WTC11 (cell line): Measurements from ENCODE around the gene GRB10. TPM values are rescaled to one million over a fixed set of nuclear protein-coding genes. Genes with fewer than 3 reads are reported as not detected.

Experiments used
- ATAC-seq: fragments of 200-7000 bp; cut with Tn5 transposase; 2 replicates; pipeline ENCODE4 v1.10.0; 2021; ENCODE audit warnings: mild to moderate bottlenecking, moderate library complexity
- CTCF ChIA-PET: fragments of 300-600 bp; sonication (Branson Sonifier 250); formaldehyde crosslinking; loops from one replicate; lab custom pipeline; 2021; ENCODE audit warnings: antibody characterized with exemption; lab: Charles Lee
- POLR2A ChIA-PET: fragments of 350-600 bp; sonication (Branson Sonifier 250); formaldehyde crosslinking; loops from one replicate; lab custom pipeline; 2021; ENCODE audit warnings: antibody characterized with exemption; lab: Charles Lee
- DNase-seq: peaks from one replicate; pipeline ENCODE4 v3.0.0; 2021; ENCODE audit warnings: low spot score
- H3K27ac Mint-ChIP-seq: 2 replicates; pipeline ENCODE4 v1.8.0; 2021; ENCODE audit warnings: mixed read lengths
- H3K27me3 Mint-ChIP-seq: 2 replicates; pipeline ENCODE4 v1.8.0; 2021; ENCODE audit warnings: low read depth, mild to moderate bottlenecking, moderate library complexity, mixed read lengths
- H3K36me3 Mint-ChIP-seq: 2 replicates; pipeline ENCODE4 v1.8.0; 2021; ENCODE audit warnings: mixed read lengths
- H3K4me1 Mint-ChIP-seq: 2 replicates; pipeline ENCODE4 v1.8.0; 2022; ENCODE audit warnings: mixed read lengths
- H3K4me3 Mint-ChIP-seq: 2 replicates; pipeline ENCODE4 v1.8.0; 2021; ENCODE audit warnings: mild to moderate bottlenecking, moderate library complexity, mixed read lengths
- H3K9me3 Mint-ChIP-seq: 2 replicates; pipeline ENCODE4 v1.8.0; 2021; ENCODE audit warnings: mixed read lengths
- CREM ChIP-seq: sonication (generic); formaldehyde crosslinking; IDR thresholded peaks from 2 replicates; pipeline ENCODE4 v1.8.1; 2022; ENCODE audit warnings: mild to moderate bottlenecking, missing genetic modification reagents, moderate library complexity
- CTCF ChIP-seq: fragments of 200-600 bp; IDR thresholded peaks from 2 replicates; pipeline ENCODE4 v1.8.0; 2022; ENCODE audit warnings: antibody characterized with exemption
- ESRRA ChIP-seq: sonication (generic); formaldehyde crosslinking; IDR thresholded peaks from 2 replicates; pipeline ENCODE4 v1.8.1; 2022; ENCODE audit warnings: mild to moderate bottlenecking, missing genetic modification reagents, borderline replicate concordance
- GABPB1 ChIP-seq: sonication (generic); formaldehyde crosslinking; IDR thresholded peaks from 2 replicates; pipeline ENCODE4 v1.8.1; 2023; ENCODE audit warnings: mild to moderate bottlenecking, missing genetic modification reagents
- GRHL2 ChIP-seq: fragments of 250-450 bp; sonication (Bioruptor Pico); IDR thresholded peaks from 2 replicates; pipeline ENCODE4 v1.8.0; 2022; ENCODE audit warnings: mild to moderate bottlenecking, moderate library complexity; ENCODE audit not compliant: insufficient replicate concordance, severe bottlenecking
- IRF2 ChIP-seq: sonication (generic); formaldehyde crosslinking; IDR thresholded peaks from 2 replicates; pipeline ENCODE4 v1.8.0; 2022; ENCODE audit warnings: low read depth, missing genetic modification reagents, borderline replicate concordance
- NFATC4 ChIP-seq: fragments of 250-450 bp; sonication (Bioruptor Pico); IDR thresholded peaks from 2 replicates; pipeline ENCODE4 v1.9.0; 2021; ENCODE audit warnings: mild to moderate bottlenecking
- SMAD3 ChIP-seq: sonication (generic); formaldehyde crosslinking; IDR thresholded peaks from 2 replicates; pipeline ENCODE4 v1.8.0; 2022; ENCODE audit warnings: missing genetic modification reagents, mild to moderate bottlenecking, borderline replicate concordance
- TCF7 ChIP-seq: sonication (generic); formaldehyde crosslinking; IDR thresholded peaks from 2 replicates; pipeline ENCODE4 v1.8.0; 2022; ENCODE audit warnings: mild to moderate bottlenecking, low read depth, missing genetic modification reagents, moderate library complexity
- ZBTB21 ChIP-seq: sonication (generic); formaldehyde crosslinking; IDR thresholded peaks from 2 replicates; pipeline ENCODE4 v1.8.1; 2023; ENCODE audit warnings: mild to moderate bottlenecking, missing genetic modification reagents, borderline replicate concordance
- ZBTB43 ChIP-seq: sonication (generic); formaldehyde crosslinking; IDR thresholded peaks from 2 replicates; pipeline ENCODE4 v1.8.1; 2023; ENCODE audit warnings: mild to moderate bottlenecking, missing genetic modification reagents
- ZNF232 ChIP-seq: sonication (generic); formaldehyde crosslinking; IDR thresholded peaks from 2 replicates; pipeline ENCODE4 v1.8.0; 2022; ENCODE audit warnings: mild to moderate bottlenecking, missing genetic modification reagents
- ZNF416 ChIP-seq: fragments of 250-450 bp; sonication (Bioruptor Pico); IDR thresholded peaks from 2 replicates; pipeline ENCODE4 v1.9.0; 2021; ENCODE audit warnings: mild to moderate bottlenecking, inconsistent platforms
- ZNF671 ChIP-seq: fragments of 250-450 bp; sonication (Bioruptor Pico); IDR thresholded peaks from 2 replicates; pipeline ENCODE4 v1.8.0; 2021; ENCODE audit warnings: mild to moderate bottlenecking
- total RNA-seq: library from RNA; stranded (reverse); gene quantifications from 3 replicates; pipeline ENCODE4 v1.2.3, GENCODE V29; 2021
- TF ChIP-seq, protein P1 (sequence below): sonication (generic); formaldehyde crosslinking; IDR thresholded peaks from 2 replicates; pipeline ENCODE4 v1.8.0; 2023; ENCODE audit warnings: missing genetic modification reagents
- TF ChIP-seq, protein P2 (sequence below): fragments of 250-450 bp; sonication (Bioruptor Pico); IDR thresholded peaks from 2 replicates; pipeline ENCODE4 v1.9.0; 2021; ENCODE audit warnings: mild to moderate bottlenecking
- TF ChIP-seq, protein P3 (sequence below): fragments of 250-450 bp; sonication (Bioruptor Pico); IDR thresholded peaks from 2 replicates; pipeline ENCODE4 v1.9.0; 2021; ENCODE audit warnings: mild to moderate bottlenecking

GRB10 gene
- total RNA-seq, 1 experiment from 2014 or later: 103 TPM

DNA sequence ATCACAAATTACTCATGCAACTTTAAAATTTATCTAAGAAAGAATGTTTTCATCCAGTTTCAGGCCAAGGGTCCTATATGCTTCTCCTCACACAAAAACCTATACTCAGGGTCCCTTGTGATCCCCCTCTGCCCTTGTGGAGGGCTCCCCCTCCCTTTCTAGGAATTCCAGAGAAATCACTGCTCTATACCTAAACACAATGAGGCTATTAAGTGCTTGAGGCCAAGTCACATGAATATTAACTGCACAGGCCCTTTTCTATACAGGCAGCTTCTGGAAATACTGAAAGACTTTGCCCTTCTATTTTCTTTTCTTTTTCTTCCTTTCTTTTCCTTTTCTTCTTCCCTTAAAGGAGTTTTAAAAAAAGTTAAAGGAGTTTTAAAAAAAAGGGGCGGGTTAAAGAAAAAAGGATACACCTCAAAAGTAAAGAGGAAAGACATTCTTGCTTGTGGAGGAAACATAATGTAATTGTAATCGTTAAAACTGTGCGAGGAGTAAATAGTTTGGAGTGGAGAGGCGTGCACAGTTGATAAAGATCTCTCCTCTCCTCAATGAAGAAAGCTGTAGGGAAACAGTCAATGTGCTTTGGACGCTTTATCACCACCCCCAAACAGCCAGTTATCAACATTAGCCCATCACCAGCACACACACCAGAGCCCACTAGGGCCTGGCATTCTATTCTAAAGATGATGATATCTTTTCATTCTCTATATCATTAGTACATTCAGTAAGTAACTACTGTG lies 16.4 kb downstream of the GRB10 start:
- H3K4me1 Mint-ChIP-seq: peaks cover 82% of the 10 kb centered on the region
- no peak overlapping the region for H3K4me3 Mint-ChIP-seq
- H3K27me3 Mint-ChIP-seq: no peaks in the 10 kb centered on the region
- ChIA-PET CTCF (no interaction called here), POLR2A (no interaction called here)
- ATAC-seq: no peak
- peaks cover 29% of the 10 kb centered on the region for H3K9me3 Mint-ChIP-seq
- peaks cover 36% of the 10 kb centered on the region for H3K36me3 Mint-ChIP-seq
- no peak overlapping the region for H3K27ac Mint-ChIP-seq
- TF ChIP-seq ZNF232 (CRISPR knock-in tag): no peak
- TF ChIP-seq ESRRA: no peak
- TF ChIP-seq, protein P1, sequence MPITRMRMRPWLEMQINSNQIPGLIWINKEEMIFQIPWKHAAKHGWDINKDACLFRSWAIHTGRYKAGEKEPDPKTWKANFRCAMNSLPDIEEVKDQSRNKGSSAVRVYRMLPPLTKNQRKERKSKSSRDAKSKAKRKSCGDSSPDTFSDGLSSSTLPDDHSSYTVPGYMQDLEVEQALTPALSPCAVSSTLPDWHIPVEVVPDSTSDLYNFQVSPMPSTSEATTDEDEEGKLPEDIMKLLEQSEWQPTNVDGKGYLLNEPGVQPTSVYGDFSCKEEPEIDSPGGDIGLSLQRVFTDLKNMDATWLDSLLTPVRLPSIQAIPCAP: no peak
- TF ChIP-seq, protein P2, sequence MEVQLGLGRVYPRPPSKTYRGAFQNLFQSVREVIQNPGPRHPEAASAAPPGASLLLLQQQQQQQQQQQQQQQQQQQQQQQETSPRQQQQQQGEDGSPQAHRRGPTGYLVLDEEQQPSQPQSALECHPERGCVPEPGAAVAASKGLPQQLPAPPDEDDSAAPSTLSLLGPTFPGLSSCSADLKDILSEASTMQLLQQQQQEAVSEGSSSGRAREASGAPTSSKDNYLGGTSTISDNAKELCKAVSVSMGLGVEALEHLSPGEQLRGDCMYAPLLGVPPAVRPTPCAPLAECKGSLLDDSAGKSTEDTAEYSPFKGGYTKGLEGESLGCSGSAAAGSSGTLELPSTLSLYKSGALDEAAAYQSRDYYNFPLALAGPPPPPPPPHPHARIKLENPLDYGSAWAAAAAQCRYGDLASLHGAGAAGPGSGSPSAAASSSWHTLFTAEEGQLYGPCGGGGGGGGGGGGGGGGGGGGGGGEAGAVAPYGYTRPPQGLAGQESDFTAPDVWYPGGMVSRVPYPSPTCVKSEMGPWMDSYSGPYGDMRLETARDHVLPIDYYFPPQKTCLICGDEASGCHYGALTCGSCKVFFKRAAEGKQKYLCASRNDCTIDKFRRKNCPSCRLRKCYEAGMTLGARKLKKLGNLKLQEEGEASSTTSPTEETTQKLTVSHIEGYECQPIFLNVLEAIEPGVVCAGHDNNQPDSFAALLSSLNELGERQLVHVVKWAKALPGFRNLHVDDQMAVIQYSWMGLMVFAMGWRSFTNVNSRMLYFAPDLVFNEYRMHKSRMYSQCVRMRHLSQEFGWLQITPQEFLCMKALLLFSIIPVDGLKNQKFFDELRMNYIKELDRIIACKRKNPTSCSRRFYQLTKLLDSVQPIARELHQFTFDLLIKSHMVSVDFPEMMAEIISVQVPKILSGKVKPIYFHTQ (CRISPR knock-in tag): no peak
- no peak for TF ChIP-seq TCF7 (CRISPR knock-in tag)
- TF ChIP-seq ZBTB21 (CRISPR knock-in tag): no peak
- no peak for TF ChIP-seq ZBTB43 (CRISPR knock-in tag)
- TF ChIP-seq, protein P3, sequence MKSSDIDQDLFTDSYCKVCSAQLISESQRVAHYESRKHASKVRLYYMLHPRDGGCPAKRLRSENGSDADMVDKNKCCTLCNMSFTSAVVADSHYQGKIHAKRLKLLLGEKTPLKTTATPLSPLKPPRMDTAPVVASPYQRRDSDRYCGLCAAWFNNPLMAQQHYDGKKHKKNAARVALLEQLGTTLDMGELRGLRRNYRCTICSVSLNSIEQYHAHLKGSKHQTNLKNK (CRISPR knock-in tag): no peak
- no peak for TF ChIP-seq NFATC4 (CRISPR knock-in tag)
- TF ChIP-seq GABPB1 (CRISPR knock-in tag): no peak
- TF ChIP-seq CREM: no peak
- no peak for TF ChIP-seq IRF2 (CRISPR knock-in tag)
- TF ChIP-seq GRHL2 (CRISPR knock-in tag): no peak
- TF ChIP-seq ZNF416 (CRISPR knock-in tag): no peak
- TF ChIP-seq ZNF671 (CRISPR knock-in tag): no peak
- no peak for TF ChIP-seq CTCF
- TF ChIP-seq SMAD3 (CRISPR knock-in tag): no peak
- DNase-seq: no peak

DNA sequence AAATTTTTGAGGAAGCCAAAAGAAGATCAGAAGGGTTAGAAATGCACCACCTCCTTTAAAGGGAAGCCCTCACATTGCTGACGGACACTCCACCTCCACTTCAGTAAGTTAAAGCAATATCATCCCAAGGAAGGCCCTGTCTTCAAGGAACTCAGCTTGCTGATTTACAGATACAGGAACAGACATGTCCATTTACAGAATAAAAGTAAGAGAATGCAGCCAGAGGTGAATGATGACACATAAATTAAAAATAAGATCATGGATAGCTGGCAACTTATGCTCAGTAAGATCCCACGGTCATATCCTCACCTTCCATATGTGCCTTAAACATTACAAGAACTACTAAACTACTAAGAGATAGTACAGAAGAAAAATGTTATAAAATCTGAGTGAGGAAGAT lies 20.4 kb downstream of the GRB10 start:
- POLR2A ChIA-PET: no interaction called here
- Mint-ChIP-seq H3K4me3 (no peak overlapping the region), H3K4me1 (peaks cover 45% of the 10 kb centered on the region), H3K9me3 (peaks cover 15% of the 10 kb centered on the region), H3K27me3 (no peaks in the 10 kb centered on the region)
- CTCF ChIA-PET: interaction anchor here (1.5 kb wide), 1 partner anchor 10 kb away, joined by 3 read pairs; no protein-coding TSS in a partner anchor
- no peak for DNase-seq
- TF ChIP-seq ESRRA: no peak
- TF ChIP-seq, all 79 proteins: peak for 0
- no peak overlapping the region for H3K27ac Mint-ChIP-seq
- H3K36me3 Mint-ChIP-seq: peaks cover 20% of the 10 kb centered on the region
- no peak for ATAC-seq
